Esophagus muscularis mucosa (tissue), 2 donors: ENCODE data around the gene JPT1.

Source experiments
- POLR2A ChIP-seq: fragments of 450-650 bp; IDR thresholded peaks from one replicate; pipeline ENCODE4 v1.6.1; 2017; ENCODE audit warnings: antibody characterized with exemption, moderate library complexity, mild to moderate bottlenecking, low read depth
- POLR2AphosphoS5 ChIP-seq, 2 donors: sonication (generic); formaldehyde crosslinking; IDR thresholded peaks; one replicate each; pipeline ENCODE4 v1.6.1; 2017; ENCODE audit warnings: antibody characterized with exemption in 2 of 2

- TF ChIP-seq POLR2A (no peak), POLR2AphosphoS5 (IDR thresholded peaks at IDR 0.05) (no peak)
These were observed 7.7 kb downstream of the JPT1 start for GRCh38 chr17:75146592-75146991.
